NCI-H2107 treated with DMSO at 0.1 percent for 48 hours (cell line): ENCODE results near the gene SERPINE2.

ENCODE experiments used
- DNase-seq: peaks from one replicate; lab custom pipeline; 2025; ENCODE audit not compliant: unreplicated experiment; lab: John Stamatoyannopoulos, UW

The SERPINE2 gene

GRCh38 chr2:224055101-224055500 is 16.0 kb upstream of the SERPINE2 start:
- no peak for DNase-seq

DNA sequence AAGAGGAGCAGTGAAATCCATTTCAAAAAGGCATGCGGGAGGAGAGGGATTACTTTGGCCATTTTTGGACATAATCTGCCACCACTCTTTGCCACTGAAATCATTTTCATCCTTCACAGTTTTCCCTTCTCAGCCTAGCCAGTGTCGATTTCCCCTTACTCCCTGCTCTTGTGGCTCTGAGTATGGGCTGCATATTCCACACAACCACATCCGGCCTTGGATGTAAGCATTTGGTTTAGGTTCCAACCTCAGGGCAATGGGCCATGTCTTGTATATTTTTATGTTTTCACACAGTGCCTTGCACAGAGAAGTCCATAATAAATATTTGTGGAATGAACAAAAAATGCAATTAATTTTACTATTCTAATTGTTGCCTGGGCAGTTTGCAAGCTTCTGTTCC is 7.7 kb upstream of the SERPINE2 start:
- no peak for DNase-seq

- no peak for DNase-seq
These were observed 3.2 kb upstream of the SERPINE2 start for GRCh38 chr2:224042191-224042696.

GRCh38 chr2:224041554-224041953 is 2.5 kb upstream of the SERPINE2 start:
- no peak for DNase-seq

GRCh38 chr2:224040753-224041152 is 1.7 kb upstream of the SERPINE2 start:
- no peak for DNase-seq

DNA sequence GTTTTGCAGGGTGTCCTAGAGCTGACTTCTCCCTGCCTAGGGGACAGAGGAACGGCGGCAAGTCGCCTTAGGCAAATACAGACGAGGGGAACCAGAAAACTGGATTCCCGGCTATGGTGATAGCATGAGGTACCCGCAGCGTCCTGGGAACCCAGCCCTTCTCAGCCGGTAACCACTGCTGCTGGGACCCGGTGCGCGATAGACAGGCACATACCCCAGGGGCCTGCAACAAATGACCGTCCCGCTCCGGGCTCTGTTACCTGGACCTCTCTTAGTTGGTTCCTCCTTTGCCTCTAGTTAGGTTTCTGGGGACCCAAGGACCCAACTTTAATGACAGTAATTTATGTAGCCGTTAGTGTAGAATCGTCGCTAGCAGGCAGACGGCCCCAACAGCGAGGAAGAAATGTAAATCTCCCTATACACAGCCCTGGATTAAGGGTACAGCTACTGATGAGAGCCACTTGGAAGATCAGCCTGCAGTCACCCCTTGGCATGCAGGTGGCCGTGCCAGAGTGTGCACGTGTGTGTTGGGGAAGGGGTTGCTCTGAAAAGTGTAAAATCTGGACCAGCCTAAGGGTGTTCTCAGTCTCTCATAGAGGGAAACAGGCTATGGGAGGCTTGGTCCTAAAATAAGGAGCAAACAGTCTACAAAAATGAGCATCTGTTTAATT is 819 bp upstream of the SERPINE2 start:
- DNase-seq, result no peak

GRCh38 chr2:224038830-224039079 is 331 bp downstream of the SERPINE2 start:
- DNase-seq, result no peak

DNA sequence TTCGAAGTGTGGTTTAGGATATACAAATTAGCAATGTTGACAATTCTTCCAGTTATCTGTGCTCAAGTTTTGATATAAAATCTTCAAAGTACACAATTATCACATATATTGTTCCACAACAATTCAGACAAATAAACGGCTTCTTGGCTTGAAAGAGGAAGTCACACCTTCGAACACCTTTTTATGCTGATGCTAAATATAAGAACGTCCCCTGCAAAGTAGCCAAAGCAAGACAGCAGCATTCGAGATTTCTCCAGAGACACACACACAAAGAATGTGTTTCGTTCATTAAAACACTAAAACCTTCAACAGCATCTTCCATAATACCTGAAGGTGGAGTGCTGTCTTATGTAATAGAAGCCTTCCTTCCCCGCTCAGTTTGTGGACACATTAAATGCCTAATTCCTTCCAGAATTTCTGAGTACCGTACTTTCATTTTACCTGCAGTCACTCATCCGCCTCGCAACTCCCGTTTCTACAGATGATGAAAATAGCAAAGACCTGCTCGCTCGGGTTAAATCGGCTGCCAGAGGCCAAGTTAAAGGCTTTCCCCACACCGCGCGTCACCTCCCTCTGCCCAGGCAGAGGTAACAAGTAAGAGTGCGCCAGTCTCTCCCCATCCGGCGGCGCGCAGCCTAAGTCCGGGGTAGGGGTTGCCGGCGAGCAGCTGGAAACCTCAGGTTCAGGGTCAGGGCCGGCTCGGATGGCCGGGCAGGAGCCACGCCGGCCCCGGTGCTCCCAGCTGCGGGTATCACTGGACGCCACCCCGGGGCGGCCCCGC is 847 bp downstream of the SERPINE2 start:
- DNase-seq, result no peak

DNA sequence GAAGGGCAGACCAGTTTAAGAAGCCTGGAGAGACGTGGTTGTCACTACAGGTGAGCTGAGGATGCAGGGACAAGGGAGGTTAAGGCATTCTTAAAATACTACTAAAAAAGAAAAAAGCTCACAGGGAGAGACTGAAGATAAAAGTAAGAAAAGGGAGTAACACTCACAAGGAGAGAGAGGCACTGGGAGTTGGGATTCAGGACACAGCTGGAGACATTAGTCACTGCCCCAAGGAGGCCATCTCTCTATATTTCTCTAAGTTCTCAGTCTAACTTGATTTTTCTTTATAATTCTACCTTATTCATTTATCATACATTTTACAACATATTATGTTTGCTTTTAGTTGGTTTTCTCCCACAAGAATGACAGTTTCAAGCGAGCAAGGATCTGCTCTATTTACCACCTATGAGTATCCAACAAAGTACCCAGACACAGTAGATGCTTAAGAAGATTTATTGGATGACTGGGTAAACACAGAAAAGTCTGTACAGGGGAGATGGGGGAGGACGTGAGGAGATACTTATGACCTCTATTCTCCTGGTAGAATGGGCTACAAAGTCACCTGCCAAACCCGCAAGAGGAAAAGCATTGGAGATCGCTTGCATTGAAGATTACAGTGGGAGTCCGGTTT is 2.2 kb downstream of the SERPINE2 start:
- DNase-seq, result no peak

GRCh38 chr2:224034017-224034416 is 5.1 kb downstream of the SERPINE2 start:
- DNase-seq, result no peak

GRCh38 chr2:224033601-224034000 is 5.5 kb downstream of the SERPINE2 start:
- DNase-seq, result no peak

- no peak for DNase-seq
These were observed 6.8 kb downstream of the SERPINE2 start for GRCh38 chr2:224032283-224032682.

- DNase-seq, result no peak
These were observed 7.6 kb downstream of the SERPINE2 start for GRCh38 chr2:224031358-224031970.

- DNase-seq, result no peak
These were observed 8.3 kb downstream of the SERPINE2 start for GRCh38 chr2:224030786-224031185.

GRCh38 chr2:224029876-224030275 is 9.2 kb downstream of the SERPINE2 start:
- DNase-seq, result no peak

DNA sequence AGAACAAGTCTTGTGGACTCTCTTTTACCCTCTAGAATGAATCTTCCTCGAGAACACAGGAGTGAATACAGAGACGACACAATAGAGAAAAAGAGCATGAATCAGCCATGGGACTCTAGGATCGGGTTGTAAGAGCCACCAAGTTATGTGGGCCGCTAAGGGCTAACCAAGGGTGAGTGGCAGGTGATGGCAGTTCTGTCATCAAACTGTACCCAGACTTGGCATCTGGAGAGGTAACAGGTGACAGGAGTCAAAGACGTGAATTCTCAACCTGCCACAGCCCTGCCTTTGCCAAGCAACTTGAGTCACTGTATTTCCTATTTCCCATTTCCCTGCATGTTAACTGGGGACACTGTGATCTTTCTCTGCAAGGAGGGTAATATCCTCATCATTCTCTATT is 11.2 kb downstream of the SERPINE2 start:
- DNase-seq, result no peak

DNA sequence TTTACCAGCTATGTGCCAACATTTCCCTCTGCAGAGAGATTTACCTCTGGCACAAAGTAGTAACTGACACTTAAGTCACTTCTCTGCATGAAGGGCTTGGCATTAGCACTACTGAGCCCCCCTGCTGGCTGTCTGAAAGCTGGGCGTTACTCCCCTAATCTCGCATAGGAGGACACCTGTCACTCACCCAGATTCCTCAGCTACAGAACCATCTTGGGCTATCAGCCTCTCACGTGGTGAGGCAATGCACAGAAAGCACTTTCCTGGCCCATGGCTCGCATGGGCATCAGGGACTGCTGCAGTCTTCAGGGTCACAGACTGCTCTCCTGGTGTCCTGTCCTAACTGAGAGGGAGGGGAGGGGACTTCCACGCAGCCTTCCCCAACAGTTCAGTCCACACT is 12.0 kb downstream of the SERPINE2 start:
- DNase-seq, result no peak

- no peak for DNase-seq
These were observed 13.2 kb downstream of the SERPINE2 start for GRCh38 chr2:224025874-224026273.

GRCh38 chr2:224024270-224024669 is 14.8 kb downstream of the SERPINE2 start:
- DNase-seq, result no peak

DNA sequence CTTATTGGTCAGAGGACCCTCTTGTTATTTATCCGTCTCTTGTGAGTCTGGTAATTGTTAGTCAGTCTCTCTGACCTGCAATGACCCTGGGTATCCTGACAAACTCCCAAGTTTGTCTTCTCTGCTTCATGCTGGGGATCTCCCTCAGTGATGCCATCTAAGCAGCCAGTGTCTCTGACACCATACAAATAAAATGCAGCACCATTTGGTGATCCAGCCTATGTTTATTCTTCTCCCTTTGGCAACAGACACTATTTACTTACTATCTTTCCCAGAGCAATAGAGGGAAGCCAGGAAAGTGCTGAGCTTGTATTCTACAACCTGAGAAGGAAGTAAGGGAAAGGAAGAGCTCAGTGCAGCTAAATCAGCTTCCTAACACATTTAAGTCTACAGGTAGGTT is 15.9 kb downstream of the SERPINE2 start:
- no peak for DNase-seq

DNA sequence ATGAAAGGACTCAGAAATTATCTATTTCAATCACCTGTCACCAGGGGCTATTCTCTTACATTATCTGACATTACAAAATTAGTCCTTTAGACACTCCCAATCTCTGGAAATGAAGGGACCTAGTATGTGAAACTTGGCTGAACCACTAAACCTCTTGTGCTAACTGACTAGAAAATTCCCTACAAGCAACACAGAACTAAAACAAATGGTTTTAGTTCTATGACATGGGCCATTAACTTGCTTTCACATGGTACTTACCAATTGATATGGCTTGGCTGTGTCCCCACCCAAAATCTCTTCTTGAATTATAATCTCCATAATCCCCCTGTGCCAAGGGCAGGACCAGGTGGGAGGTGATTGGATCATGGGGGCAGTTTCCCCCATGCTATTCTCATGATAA is 16.6 kb downstream of the SERPINE2 start:
- no peak for DNase-seq

- DNase-seq, result no peak
These were observed 18.6 kb downstream of the SERPINE2 start for GRCh38 chr2:224020523-224020922.
